WTC11 (cell line): Measurements from ENCODE around the gene TTI1. TPM values are rescaled to one million over a fixed set of nuclear protein-coding genes. Genes with fewer than 3 reads are reported as not detected.

Source experiments
- ATAC-seq: fragments of 200-7000 bp; cut with Tn5 transposase; 2 replicates; pipeline ENCODE4 v1.10.0; 2021; ENCODE audit warnings: mild to moderate bottlenecking, moderate library complexity
- CTCF ChIA-PET: fragments of 300-600 bp; sonication (Branson Sonifier 250); formaldehyde crosslinking; loops from one replicate; lab custom pipeline; 2021; ENCODE audit warnings: antibody characterized with exemption; lab: Charles Lee
- POLR2A ChIA-PET: fragments of 350-600 bp; sonication (Branson Sonifier 250); formaldehyde crosslinking; loops from one replicate; lab custom pipeline; 2021; ENCODE audit warnings: antibody characterized with exemption; lab: Charles Lee
- DNase-seq: peaks from one replicate; pipeline ENCODE4 v3.0.0; 2021; ENCODE audit warnings: low spot score
- H3K27ac Mint-ChIP-seq: 2 replicates; pipeline ENCODE4 v1.8.0; 2021; ENCODE audit warnings: mixed read lengths
- H3K27me3 Mint-ChIP-seq: 2 replicates; pipeline ENCODE4 v1.8.0; 2021; ENCODE audit warnings: low read depth, mild to moderate bottlenecking, moderate library complexity, mixed read lengths
- H3K36me3 Mint-ChIP-seq: 2 replicates; pipeline ENCODE4 v1.8.0; 2021; ENCODE audit warnings: mixed read lengths
- H3K4me1 Mint-ChIP-seq: 2 replicates; pipeline ENCODE4 v1.8.0; 2022; ENCODE audit warnings: mixed read lengths
- H3K4me3 Mint-ChIP-seq: 2 replicates; pipeline ENCODE4 v1.8.0; 2021; ENCODE audit warnings: mild to moderate bottlenecking, moderate library complexity, mixed read lengths
- H3K9me3 Mint-ChIP-seq: 2 replicates; pipeline ENCODE4 v1.8.0; 2021; ENCODE audit warnings: mixed read lengths
- CREB1 ChIP-seq: sonication (generic); formaldehyde crosslinking; IDR thresholded peaks from 2 replicates; pipeline ENCODE4 v1.8.0; 2023; ENCODE audit warnings: mild to moderate bottlenecking, missing genetic modification reagents
- CREM ChIP-seq: sonication (generic); formaldehyde crosslinking; IDR thresholded peaks from 2 replicates; pipeline ENCODE4 v1.8.1; 2022; ENCODE audit warnings: mild to moderate bottlenecking, missing genetic modification reagents, moderate library complexity
- ELF4 ChIP-seq: sonication (generic); formaldehyde crosslinking; IDR thresholded peaks from 2 replicates; pipeline ENCODE4 v1.8.1; 2022; ENCODE audit warnings: low read depth, mild to moderate bottlenecking, moderate library complexity, missing genetic modification reagents
- EMX1 ChIP-seq: fragments of 250-450 bp; sonication (Bioruptor Pico); IDR thresholded peaks from 2 replicates; pipeline ENCODE4 v1.8.0; 2021; ENCODE audit warnings: mild to moderate bottlenecking
- ETV6 ChIP-seq: sonication (generic); formaldehyde crosslinking; IDR thresholded peaks from 2 replicates; pipeline ENCODE4 v1.8.1; 2022; ENCODE audit warnings: mild to moderate bottlenecking, missing genetic modification reagents
- FOXP1 ChIP-seq: sonication (generic); formaldehyde crosslinking; IDR thresholded peaks from 2 replicates; pipeline ENCODE4 v1.8.0; 2022; ENCODE audit warnings: missing genetic modification reagents, mild to moderate bottlenecking, moderate library complexity, borderline replicate concordance
- GABPB1 ChIP-seq: sonication (generic); formaldehyde crosslinking; IDR thresholded peaks from 2 replicates; pipeline ENCODE4 v1.8.1; 2023; ENCODE audit warnings: mild to moderate bottlenecking, missing genetic modification reagents
- NR3C1 ChIP-seq: sonication (generic); formaldehyde crosslinking; conservative IDR thresholded peaks from 2 replicates; pipeline ENCODE4 v1.8.1; 2023; ENCODE audit warnings: low read depth, mild to moderate bottlenecking, missing genetic modification reagents
- PRRX2 ChIP-seq: fragments of 250-450 bp; sonication (Bioruptor Pico); IDR thresholded peaks from 2 replicates; pipeline ENCODE4 v1.8.0; 2021; ENCODE audit warnings: mild to moderate bottlenecking
- RELA ChIP-seq: sonication (generic); formaldehyde crosslinking; IDR thresholded peaks from 2 replicates; pipeline ENCODE4 v1.8.1; 2022; ENCODE audit warnings: missing genetic modification reagents, mild to moderate bottlenecking, borderline replicate concordance
- RORB ChIP-seq: fragments of 250-450 bp; sonication (Bioruptor Pico); IDR thresholded peaks from 2 replicates; pipeline ENCODE4 v1.9.0; 2021; ENCODE audit warnings: mild to moderate bottlenecking
- SMAD3 ChIP-seq: sonication (generic); formaldehyde crosslinking; IDR thresholded peaks from 2 replicates; pipeline ENCODE4 v1.8.0; 2022; ENCODE audit warnings: missing genetic modification reagents, mild to moderate bottlenecking, borderline replicate concordance
- SOX15 ChIP-seq: fragments of 250-450 bp; sonication (Bioruptor Pico); IDR thresholded peaks from 2 replicates; pipeline ENCODE4 v1.9.0; 2021; ENCODE audit warnings: mild to moderate bottlenecking
- TCF7 ChIP-seq: sonication (generic); formaldehyde crosslinking; IDR thresholded peaks from 2 replicates; pipeline ENCODE4 v1.8.0; 2022; ENCODE audit warnings: mild to moderate bottlenecking, low read depth, missing genetic modification reagents, moderate library complexity
- ZNF138 ChIP-seq: sonication (generic); formaldehyde crosslinking; conservative IDR thresholded peaks from 2 replicates; pipeline ENCODE4 v1.8.1; 2022; ENCODE audit warnings: mild to moderate bottlenecking, moderate library complexity, missing genetic modification reagents
- ZNF219 ChIP-seq: sonication (generic); formaldehyde crosslinking; IDR thresholded peaks from 2 replicates; pipeline ENCODE4 v1.8.0; 2023; ENCODE audit warnings: missing genetic modification reagents, mild to moderate bottlenecking, borderline replicate concordance
- ZNF396 ChIP-seq: fragments of 250-450 bp; sonication (Bioruptor Pico); IDR thresholded peaks from 2 replicates; pipeline ENCODE4 v1.8.0; 2021; ENCODE audit warnings: mild to moderate bottlenecking, moderate library complexity, borderline replicate concordance
- total RNA-seq: library from RNA; stranded (reverse); gene quantifications from 3 replicates; pipeline ENCODE4 v1.2.3, GENCODE V29; 2021
- TF ChIP-seq, protein P1 (sequence below): sonication (generic); formaldehyde crosslinking; IDR thresholded peaks from 2 replicates; pipeline ENCODE4 v1.8.1; 2022; ENCODE audit warnings: missing genetic modification reagents, borderline replicate concordance
- TF ChIP-seq, protein P2 (sequence below): sonication (generic); formaldehyde crosslinking; IDR thresholded peaks from 2 replicates; pipeline ENCODE4 v1.8.0; 2023; ENCODE audit warnings: mild to moderate bottlenecking, missing genetic modification reagents
- TF ChIP-seq, protein P3 (sequence below): sonication (generic); formaldehyde crosslinking; IDR thresholded peaks from 2 replicates; pipeline ENCODE4 v1.8.0; 2023; ENCODE audit warnings: missing genetic modification reagents, mild to moderate bottlenecking, borderline replicate concordance
- TF ChIP-seq, protein P4 (sequence below): sonication (generic); formaldehyde crosslinking; IDR thresholded peaks from 2 replicates; pipeline ENCODE4 v1.8.0; 2023; ENCODE audit warnings: missing genetic modification reagents

The TTI1 gene
- total RNA-seq, 1 experiment from 2014 or later, result 43.5 TPM

DNA sequence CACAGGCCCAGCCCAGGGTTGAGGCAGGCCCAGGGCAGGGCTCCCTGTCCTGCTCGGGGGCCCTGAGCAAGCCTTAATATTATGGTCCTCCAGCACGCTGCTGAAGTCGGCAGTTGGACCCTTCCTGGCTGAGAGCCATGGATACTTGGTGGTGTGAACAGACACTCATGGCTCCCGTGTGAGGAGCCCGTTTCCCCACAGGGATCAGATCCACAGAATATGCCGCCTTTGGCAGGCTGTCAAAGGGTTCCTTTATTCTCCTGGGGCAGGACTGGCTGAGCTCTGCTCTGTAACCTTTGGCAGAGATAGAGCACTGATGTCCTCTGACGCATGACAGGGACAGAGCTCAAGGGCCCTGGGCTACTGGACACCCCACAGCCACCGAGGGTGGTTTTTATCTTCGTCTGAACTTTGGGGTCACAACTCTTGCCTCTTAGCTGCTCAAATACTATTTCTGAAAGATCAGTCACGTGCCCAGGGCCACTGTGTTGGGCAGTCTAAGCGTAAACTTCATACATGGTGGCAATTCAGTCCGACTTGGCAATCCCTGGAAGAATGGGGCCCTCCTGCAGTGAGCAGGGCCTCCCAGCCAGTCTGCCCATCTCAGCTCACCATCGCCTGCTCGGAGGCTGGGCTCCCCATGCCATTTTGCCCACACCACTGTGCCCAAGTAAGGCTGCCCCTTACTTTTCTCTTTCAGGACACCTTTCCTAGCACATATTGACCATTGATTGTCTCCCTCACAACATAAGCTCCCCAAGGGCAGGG is 49.1 kb downstream of the TTI1 start (continued):
- TF ChIP-seq, protein P1, sequence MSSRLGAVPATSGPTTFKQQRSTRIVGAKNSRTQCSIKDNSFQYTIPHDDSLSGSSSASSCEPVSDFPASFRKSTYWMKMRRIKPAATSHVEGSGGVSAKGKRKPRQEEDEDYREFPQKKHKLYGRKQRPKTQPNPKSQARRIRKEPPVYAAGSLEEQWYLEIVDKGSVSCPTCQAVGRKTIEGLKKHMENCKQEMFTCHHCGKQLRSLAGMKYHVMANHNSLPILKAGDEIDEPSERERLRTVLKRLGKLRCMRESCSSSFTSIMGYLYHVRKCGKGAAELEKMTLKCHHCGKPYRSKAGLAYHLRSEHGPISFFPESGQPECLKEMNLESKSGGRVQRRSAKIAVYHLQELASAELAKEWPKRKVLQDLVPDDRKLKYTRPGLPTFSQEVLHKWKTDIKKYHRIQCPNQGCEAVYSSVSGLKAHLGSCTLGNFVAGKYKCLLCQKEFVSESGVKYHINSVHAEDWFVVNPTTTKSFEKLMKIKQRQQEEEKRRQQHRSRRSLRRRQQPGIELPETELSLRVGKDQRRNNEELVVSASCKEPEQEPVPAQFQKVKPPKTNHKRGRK, result no peak
- TF ChIP-seq TCF7, result no peak
- no peak for TF ChIP-seq CREM
- no peak for TF ChIP-seq ETV6 (CRISPR knock-in tag)
- no peak for TF ChIP-seq GABPB1 (CRISPR knock-in tag)

DNA sequence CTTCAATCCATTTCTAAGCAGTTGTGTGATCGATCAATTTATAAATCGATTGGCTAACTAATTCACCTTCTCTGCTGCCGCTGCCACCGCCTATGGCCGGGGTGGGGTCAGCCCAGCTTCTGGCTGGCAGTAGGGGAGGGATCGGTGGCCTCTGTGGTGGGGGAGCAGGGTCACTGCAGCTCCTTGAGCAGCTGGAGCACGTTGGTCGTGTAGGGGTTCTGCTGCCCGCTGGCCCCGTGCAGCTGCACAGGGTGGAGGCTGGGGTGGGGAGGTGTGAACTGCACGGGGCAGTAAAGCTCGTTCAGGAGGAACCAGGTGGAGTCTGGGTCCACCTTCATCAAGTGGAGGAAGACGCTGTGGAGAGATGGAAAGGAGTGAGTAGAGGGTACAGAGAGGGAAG is 50.0 kb downstream of the TTI1 start:
- TF ChIP-seq, protein P2, sequence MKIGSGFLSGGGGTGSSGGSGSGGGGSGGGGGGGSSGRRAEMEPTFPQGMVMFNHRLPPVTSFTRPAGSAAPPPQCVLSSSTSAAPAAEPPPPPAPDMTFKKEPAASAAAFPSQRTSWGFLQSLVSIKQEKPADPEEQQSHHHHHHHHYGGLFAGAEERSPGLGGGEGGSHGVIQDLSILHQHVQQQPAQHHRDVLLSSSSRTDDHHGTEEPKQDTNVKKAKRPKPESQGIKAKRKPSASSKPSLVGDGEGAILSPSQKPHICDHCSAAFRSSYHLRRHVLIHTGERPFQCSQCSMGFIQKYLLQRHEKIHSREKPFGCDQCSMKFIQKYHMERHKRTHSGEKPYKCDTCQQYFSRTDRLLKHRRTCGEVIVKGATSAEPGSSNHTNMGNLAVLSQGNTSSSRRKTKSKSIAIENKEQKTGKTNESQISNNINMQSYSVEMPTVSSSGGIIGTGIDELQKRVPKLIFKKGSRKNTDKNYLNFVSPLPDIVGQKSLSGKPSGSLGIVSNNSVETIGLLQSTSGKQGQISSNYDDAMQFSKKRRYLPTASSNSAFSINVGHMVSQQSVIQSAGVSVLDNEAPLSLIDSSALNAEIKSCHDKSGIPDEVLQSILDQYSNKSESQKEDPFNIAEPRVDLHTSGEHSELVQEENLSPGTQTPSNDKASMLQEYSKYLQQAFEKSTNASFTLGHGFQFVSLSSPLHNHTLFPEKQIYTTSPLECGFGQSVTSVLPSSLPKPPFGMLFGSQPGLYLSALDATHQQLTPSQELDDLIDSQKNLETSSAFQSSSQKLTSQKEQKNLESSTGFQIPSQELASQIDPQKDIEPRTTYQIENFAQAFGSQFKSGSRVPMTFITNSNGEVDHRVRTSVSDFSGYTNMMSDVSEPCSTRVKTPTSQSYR, result no peak
- no peak for TF ChIP-seq NR3C1 (CRISPR knock-in tag)
- no peak for TF ChIP-seq ZNF219 (CRISPR knock-in tag)
- TF ChIP-seq, protein P1, result no peak
- no peak for TF ChIP-seq FOXP1
- TF ChIP-seq CREB1 (CRISPR knock-in tag), result no peak
- no peak for TF ChIP-seq ZNF138 (CRISPR knock-in tag)
- TF ChIP-seq, protein P3, sequence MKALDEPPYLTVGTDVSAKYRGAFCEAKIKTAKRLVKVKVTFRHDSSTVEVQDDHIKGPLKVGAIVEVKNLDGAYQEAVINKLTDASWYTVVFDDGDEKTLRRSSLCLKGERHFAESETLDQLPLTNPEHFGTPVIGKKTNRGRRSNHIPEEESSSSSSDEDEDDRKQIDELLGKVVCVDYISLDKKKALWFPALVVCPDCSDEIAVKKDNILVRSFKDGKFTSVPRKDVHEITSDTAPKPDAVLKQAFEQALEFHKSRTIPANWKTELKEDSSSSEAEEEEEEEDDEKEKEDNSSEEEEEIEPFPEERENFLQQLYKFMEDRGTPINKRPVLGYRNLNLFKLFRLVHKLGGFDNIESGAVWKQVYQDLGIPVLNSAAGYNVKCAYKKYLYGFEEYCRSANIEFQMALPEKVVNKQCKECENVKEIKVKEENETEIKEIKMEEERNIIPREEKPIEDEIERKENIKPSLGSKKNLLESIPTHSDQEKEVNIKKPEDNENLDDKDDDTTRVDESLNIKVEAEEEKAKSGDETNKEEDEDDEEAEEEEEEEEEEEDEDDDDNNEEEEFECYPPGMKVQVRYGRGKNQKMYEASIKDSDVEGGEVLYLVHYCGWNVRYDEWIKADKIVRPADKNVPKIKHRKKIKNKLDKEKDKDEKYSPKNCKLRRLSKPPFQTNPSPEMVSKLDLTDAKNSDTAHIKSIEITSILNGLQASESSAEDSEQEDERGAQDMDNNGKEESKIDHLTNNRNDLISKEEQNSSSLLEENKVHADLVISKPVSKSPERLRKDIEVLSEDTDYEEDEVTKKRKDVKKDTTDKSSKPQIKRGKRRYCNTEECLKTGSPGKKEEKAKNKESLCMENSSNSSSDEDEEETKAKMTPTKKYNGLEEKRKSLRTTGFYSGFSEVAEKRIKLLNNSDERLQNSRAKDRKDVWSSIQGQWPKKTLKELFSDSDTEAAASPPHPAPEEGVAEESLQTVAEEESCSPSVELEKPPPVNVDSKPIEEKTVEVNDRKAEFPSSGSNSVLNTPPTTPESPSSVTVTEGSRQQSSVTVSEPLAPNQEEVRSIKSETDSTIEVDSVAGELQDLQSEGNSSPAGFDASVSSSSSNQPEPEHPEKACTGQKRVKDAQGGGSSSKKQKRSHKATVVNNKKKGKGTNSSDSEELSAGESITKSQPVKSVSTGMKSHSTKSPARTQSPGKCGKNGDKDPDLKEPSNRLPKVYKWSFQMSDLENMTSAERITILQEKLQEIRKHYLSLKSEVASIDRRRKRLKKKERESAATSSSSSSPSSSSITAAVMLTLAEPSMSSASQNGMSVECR, result no peak
- TF ChIP-seq, protein P4, sequence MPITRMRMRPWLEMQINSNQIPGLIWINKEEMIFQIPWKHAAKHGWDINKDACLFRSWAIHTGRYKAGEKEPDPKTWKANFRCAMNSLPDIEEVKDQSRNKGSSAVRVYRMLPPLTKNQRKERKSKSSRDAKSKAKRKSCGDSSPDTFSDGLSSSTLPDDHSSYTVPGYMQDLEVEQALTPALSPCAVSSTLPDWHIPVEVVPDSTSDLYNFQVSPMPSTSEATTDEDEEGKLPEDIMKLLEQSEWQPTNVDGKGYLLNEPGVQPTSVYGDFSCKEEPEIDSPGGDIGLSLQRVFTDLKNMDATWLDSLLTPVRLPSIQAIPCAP (CRISPR knock-in tag), result no peak
- no peak for TF ChIP-seq SOX15 (CRISPR knock-in tag)
- TF ChIP-seq EMX1 (CRISPR knock-in tag), result no peak
- no peak for TF ChIP-seq ZNF396 (CRISPR knock-in tag)
- no peak for TF ChIP-seq ELF4
- no peak for TF ChIP-seq RELA
- TF ChIP-seq PRRX2 (CRISPR knock-in tag), result no peak
- TF ChIP-seq SMAD3, result no peak
- no peak for TF ChIP-seq TCF7
- TF ChIP-seq RORB (CRISPR knock-in tag), result no peak
- CTCF ChIA-PET, result interaction anchor here (0.9 kb wide), 1 partner anchor 419 kb away, joined by 3 read pairs; no protein-coding TSS in a partner anchor
- Mint-ChIP-seq H3K9me3 (no peaks in the 10 kb centered on the region), H3K27me3 (no peaks in the 10 kb centered on the region), H3K36me3 (peaks cover 24% of the 10 kb centered on the region), H3K27ac (no peak overlapping the region), H3K4me3 (no peak overlapping the region), H3K4me1 (0 out of 2 replicates have a peak, but pooled peaks cover 2% of the 10 kb centered on the region)
- ATAC-seq (no peak), DNase-seq (no peak)
- POLR2A ChIA-PET, result no interaction called here
